Measurements from ENCODE around the gene NEFH. TPM values are rescaled to one million over a fixed set of nuclear protein-coding genes. Genes with fewer than 3 reads are reported as not detected.

The NEFH gene
- total RNA-seq, 2 experiments from 2014 or later, result 1.8 TPM

- H3K4me3 Mint-ChIP-seq, result no peak overlapping the region
- no peak for ATAC-seq (ENCODE audit: low read depth)
- no peaks in the 10 kb centered on the region for H3K4me1 Mint-ChIP-seq
- H3K9me3 Mint-ChIP-seq, result no peaks in the 10 kb centered on the region
- DNase-seq, result no peak
- POLR2A ChIA-PET, result no interaction called here
- peak overlapping the region; percentile 68 for H3K27ac Mint-ChIP-seq
- H3K27me3 Mint-ChIP-seq, result no peaks in the 10 kb centered on the region
- H3K36me3 Mint-ChIP-seq, result peaks cover 21% of the 10 kb centered on the region
Observed at GRCh38 chr22:29520851-29521250, 40.8 kb downstream of the NEFH start.

DNA sequence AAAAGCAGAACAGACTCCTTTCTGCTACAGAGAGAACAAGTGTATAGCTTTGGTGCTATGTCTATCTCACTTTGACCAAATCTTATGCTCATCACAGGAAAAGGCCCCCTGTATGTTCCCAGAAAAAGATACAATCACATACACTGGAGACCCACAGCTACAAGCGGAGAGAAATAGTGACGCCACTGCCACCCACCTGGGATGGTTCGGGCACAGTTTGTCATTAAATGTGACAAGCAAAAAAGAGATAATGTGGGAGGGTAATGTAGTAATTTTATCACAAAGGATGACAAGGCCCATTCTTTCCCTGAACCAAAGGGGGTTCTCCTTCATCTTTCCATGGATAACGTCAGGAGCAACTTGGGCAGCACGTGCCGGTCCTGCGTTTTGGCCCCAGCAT, 41.5 kb downstream of the NEFH start:
- H3K4me3 Mint-ChIP-seq, result no peak overlapping the region
- H3K27ac Mint-ChIP-seq, result no peak overlapping the region
- ATAC-seq (ENCODE audit: low read depth), result no peak
- no peaks in the 10 kb centered on the region for H3K9me3 Mint-ChIP-seq
- no peaks in the 10 kb centered on the region for H3K4me1 Mint-ChIP-seq
- no peaks in the 10 kb centered on the region for H3K27me3 Mint-ChIP-seq
- no peak for DNase-seq
- POLR2A ChIA-PET, result no interaction called here
- H3K36me3 Mint-ChIP-seq, result peaks cover 22% of the 10 kb centered on the region

GRCh38 chr22:29523761-29524160, 43.7 kb downstream of the NEFH start:
- Mint-ChIP-seq H3K4me1 (no peaks in the 10 kb centered on the region), H3K4me3 (no peak overlapping the region), H3K9me3 (no peaks in the 10 kb centered on the region), H3K27me3 (no peaks in the 10 kb centered on the region), H3K27ac (no peak overlapping the region), H3K36me3 (peaks cover 24% of the 10 kb centered on the region)
- no peak for ATAC-seq (ENCODE audit: low read depth)
- POLR2A ChIA-PET, result no interaction called here
- no peak for DNase-seq

GRCh38 chr22:29524442-29525191, 44.6 kb downstream of the NEFH start:
- POLR2A ChIA-PET, result no interaction called here
- no peaks in the 10 kb centered on the region for H3K4me1 Mint-ChIP-seq
- H3K4me3 Mint-ChIP-seq, result no peak overlapping the region
- H3K9me3 Mint-ChIP-seq, result no peaks in the 10 kb centered on the region
- DNase-seq, result peak; percentile 31
- ATAC-seq (ENCODE audit: low read depth), result peak; percentile 65
- peaks cover 24% of the 10 kb centered on the region for H3K36me3 Mint-ChIP-seq
- H3K27me3 Mint-ChIP-seq, result no peaks in the 10 kb centered on the region
- H3K27ac Mint-ChIP-seq, result no peak overlapping the region

GRCh38 chr22:29528144-29528543, 48.1 kb downstream of the NEFH start:
- ATAC-seq (ENCODE audit: low read depth) (no peak), DNase-seq (no peak)
- Mint-ChIP-seq H3K4me1 (no peaks in the 10 kb centered on the region), H3K27me3 (no peaks in the 10 kb centered on the region), H3K27ac (no peak overlapping the region), H3K36me3 (peaks cover 23% of the 10 kb centered on the region), H3K9me3 (no peaks in the 10 kb centered on the region), H3K4me3 (no peak overlapping the region)
- POLR2A ChIA-PET, result no interaction called here

DNA sequence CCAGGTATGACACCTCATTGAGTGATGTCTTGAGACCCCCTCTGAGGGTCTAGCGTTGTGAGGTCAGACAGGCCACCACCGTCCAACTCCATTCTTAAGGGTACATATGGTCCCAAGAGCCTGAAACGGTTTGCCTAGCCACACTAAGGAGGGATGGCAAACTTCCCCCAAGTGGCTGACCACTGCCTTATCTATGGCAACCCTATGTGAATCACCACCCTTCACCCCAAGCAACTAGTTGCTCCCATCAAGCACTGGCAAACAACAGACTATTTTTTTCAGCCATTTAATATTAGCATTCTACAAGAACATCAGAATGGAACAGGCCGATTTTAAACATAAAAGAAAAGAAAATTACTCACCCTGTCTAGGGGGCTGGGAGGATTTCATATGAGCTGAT, 50.7 kb downstream of the NEFH start:
- POLR2A ChIA-PET, result interaction anchor here (0.6 to 1.0 kb wide), 2 partner anchors 23 to 824 kb away, joined by 3 read pairs; partner anchors contain the start of gene THOC5
- H3K27ac Mint-ChIP-seq, result no peak overlapping the region
- peaks cover 34% of the 10 kb centered on the region for H3K36me3 Mint-ChIP-seq

DNA sequence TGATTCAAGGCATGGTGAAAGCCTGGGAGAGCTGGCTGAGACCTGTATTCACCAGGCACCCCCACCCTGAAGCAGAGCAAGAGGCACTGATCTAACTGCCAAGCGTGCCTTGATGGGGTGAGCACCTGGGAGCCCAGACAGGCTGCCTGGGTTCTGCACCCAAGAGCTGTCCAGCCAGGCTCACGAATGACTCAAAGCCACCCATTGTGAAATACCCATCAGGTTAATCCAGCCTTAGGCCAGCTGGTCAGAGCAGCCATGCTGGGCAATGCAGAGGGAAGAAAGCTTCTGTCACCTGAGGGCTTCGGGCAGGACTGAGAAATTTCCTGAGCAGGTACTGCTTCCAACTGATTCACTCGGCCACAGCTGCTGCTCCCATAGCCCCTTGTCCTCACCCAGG, 51.4 kb downstream of the NEFH start:
- DNase-seq (no peak), ATAC-seq (ENCODE audit: low read depth) (no peak)
- no peak overlapping the region for H3K4me3 Mint-ChIP-seq
- H3K4me1 Mint-ChIP-seq, result no peaks in the 10 kb centered on the region
- H3K27ac Mint-ChIP-seq, result no peak overlapping the region
- H3K36me3 Mint-ChIP-seq, result peaks cover 36% of the 10 kb centered on the region
- H3K9me3 Mint-ChIP-seq, result no peaks in the 10 kb centered on the region
- POLR2A ChIA-PET, result interaction anchor here (1.0 kb wide), 1 partner anchor 22 kb away, joined by 3 read pairs; the partner anchor contains the start of gene THOC5
- H3K27me3 Mint-ChIP-seq, result no peaks in the 10 kb centered on the region

More for the DNA sequence above, 50.7 kb downstream of the NEFH start:
- no peaks in the 10 kb centered on the region for H3K27me3 Mint-ChIP-seq
- H3K4me3 Mint-ChIP-seq, result no peak overlapping the region
- H3K9me3 Mint-ChIP-seq, result no peaks in the 10 kb centered on the region
- ATAC-seq (ENCODE audit: low read depth) (no peak), DNase-seq (no peak)
- no peaks in the 10 kb centered on the region for H3K4me1 Mint-ChIP-seq

- ATAC-seq (ENCODE audit: low read depth), result no peak
- DNase-seq, result no peak
- H3K27ac Mint-ChIP-seq, result no peak overlapping the region
- no peaks in the 10 kb centered on the region for H3K4me1 Mint-ChIP-seq
- POLR2A ChIA-PET, result no interaction called here
- peaks cover 40% of the 10 kb centered on the region for H3K36me3 Mint-ChIP-seq
- H3K9me3 Mint-ChIP-seq, result no peaks in the 10 kb centered on the region
- H3K4me3 Mint-ChIP-seq, result no peak overlapping the region
- H3K27me3 Mint-ChIP-seq, result no peaks in the 10 kb centered on the region
Observed at GRCh38 chr22:29536411-29536810, 56.4 kb downstream of the NEFH start.

DNA sequence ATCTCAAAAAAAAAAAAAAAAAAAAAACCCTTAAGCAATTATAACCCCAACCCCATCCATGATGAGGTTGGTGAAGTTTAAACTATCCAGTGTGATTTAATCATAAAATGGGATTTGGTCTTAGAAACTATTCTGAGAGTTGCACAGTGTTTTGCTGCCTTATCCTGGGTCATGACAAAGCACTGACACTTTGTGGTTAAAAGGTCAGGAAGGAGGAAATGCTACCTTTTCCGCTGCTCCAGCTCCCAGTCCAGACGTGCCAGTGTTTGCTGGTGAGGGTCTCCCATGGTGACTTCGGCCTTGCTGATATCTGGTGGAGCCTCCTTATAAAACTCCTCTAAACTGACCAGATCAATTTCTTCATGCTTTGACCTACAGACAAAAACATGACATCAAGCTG, 59.1 kb downstream of the NEFH start:
- Mint-ChIP-seq H3K36me3 (peaks cover 35% of the 10 kb centered on the region), H3K4me1 (peaks cover 2% of the 10 kb centered on the region), H3K27ac (no peak overlapping the region), H3K27me3 (no peaks in the 10 kb centered on the region), H3K9me3 (no peaks in the 10 kb centered on the region), H3K4me3 (no peak overlapping the region)
- POLR2A ChIA-PET, result no interaction called here
- no peak for DNase-seq
- no peak for ATAC-seq (ENCODE audit: low read depth)

Other genes starting within 250 kb of the NEFH start
- gene RHBDD3, start 212.2 kb upstream of the NEFH start, total RNA-seq, result 10 to 100 TPM; 27.5 to 30.1 TPM
- 100 to 1,000 TPM; 284 to 302 TPM for gene EWSR1, start 211.9 kb upstream of the NEFH start, total RNA-seq
- 1 to 10 TPM; 8.1 to 9.3 TPM for gene GAS2L1, start 173.6 kb upstream of the NEFH start, total RNA-seq
- 1 to 10 TPM in 1 of 2 experiments, under 1 TPM in 1; 0.80 to 1.1 TPM for gene RASL10A, start 164.5 kb upstream of the NEFH start, total RNA-seq
- gene AP1B1, start 91.6 kb upstream of the NEFH start, total RNA-seq, result 10 to 100 TPM; 61.2 to 63.7 TPM
- gene RFPL1, start 41.6 kb upstream of the NEFH start, total RNA-seq, result not detected
- 10 to 100 TPM; 57.8 to 58.9 TPM for gene THOC5, start 73.5 kb downstream of the NEFH start, total RNA-seq
- 10 to 100 TPM; 43.9 to 49.2 TPM for gene NIPSNAP1, start 100.9 kb downstream of the NEFH start, total RNA-seq
- gene NF2, start 123.4 kb downstream of the NEFH start, total RNA-seq, result 10 to 100 TPM; 41.3 to 43.4 TPM
- under 1 TPM in 1 of 2 experiments, not detected in 1; 0.09 TPM for gene CABP7, start 239.8 kb downstream of the NEFH start, total RNA-seq